A549 (cell line): ENCODE measurements around the gene ZDHHC11. TPM values are rescaled to one million over a fixed set of nuclear protein-coding genes. Genes with fewer than 3 reads are reported as not detected.
A peak's percentile ranks its signal among the peaks of the same experiment; 100 is the strongest.
"Not testable (repeated sequence)": the region's sequence is repeated elsewhere in the genome, so short reads cannot be mapped to it uniquely, and the experiment has no call there.

Source experiments
- ATAC-seq, 2 experiments: fragments of 200-7000 bp in 1 of 2; fragments of >200 bp in 1 of 2; cut with Nextera tagmentation in 1 of 2; cut with Tn5 transposase in 1 of 2; 3 replicates each; pipeline versions ENCODE4 v1.8.0 to v1.9.1; 2018 to 2020; ENCODE audit warnings: mild to moderate bottlenecking in 1 of 2, moderate library complexity in 1 of 2
- CTCF ChIA-PET: fragments of 300-600 bp; sonication (Branson Sonifier 250); formaldehyde crosslinking; extraction: SDS; loops from one replicate; lab custom pipeline; 2021; ENCODE audit warnings: antibody characterized with exemption, inconsistent platforms; lab: Yijun Ruan, JAX
- POLR2A ChIA-PET: fragments of 350-600 bp; formaldehyde crosslinking; extraction: SDS; loops from one replicate; lab custom pipeline; 2021; ENCODE audit warnings: antibody characterized with exemption, inconsistent platforms; lab: Yijun Ruan, JAX
- DNase-seq, 2 experiments: peaks; one replicate each; pipeline versions ENCODE4 v3.0.0 to v3.0.0-alpha.2; 2011 to 2016; ENCODE audit warnings: low read depth in 1 of 2, low spot score in 1 of 2
- FAIRE-seq: peaks from 2 replicates; lab custom pipeline; 2011; peaks lifted over from hg19 to GRCh38; lab: Jason Lieb, UNC
- H3K27ac ChIP-seq, 2 experiments: fragments of >200 bp; sonication (Bioruptor Twin); formaldehyde crosslinking; 3 replicates each; pipeline ENCODE4 v1.5.1; 2016 to 2017
- H3K4me1 ChIP-seq: fragments of >200 bp; sonication (Bioruptor Twin); formaldehyde crosslinking; 3 replicates; pipeline ENCODE4 v1.6.1; 2016
- H3K4me2 ChIP-seq: fragments of >200 bp; sonication (Bioruptor Twin); formaldehyde crosslinking; 3 replicates; pipeline ENCODE4 v1.6.1; 2016
- H3K4me3 ChIP-seq: fragments of >200 bp; sonication (Bioruptor Twin); formaldehyde crosslinking; 3 replicates; pipeline ENCODE4 v1.5.1; 2016
- H3K9me3 ChIP-seq: fragments of >200 bp; sonication (Bioruptor Twin); formaldehyde crosslinking; 3 replicates; pipeline ENCODE4 v1.6.1; 2016
- EHF ChIP-seq: fragments of 250-450 bp; sonication (Bioruptor Pico); IDR thresholded peaks from 2 replicates; pipeline ENCODE4 v1.5.0; 2020; ENCODE audit warnings: mild to moderate bottlenecking
- JUNB ChIP-seq: fragments of >200 bp; sonication (Bioruptor Twin); formaldehyde crosslinking; IDR thresholded peaks from 2 replicates; pipeline ENCODE4 v1.6.1; 2016
- KDM1A ChIP-seq: fragments of 200-600 bp; sonication (generic); IDR thresholded peaks from 2 replicates; pipeline ENCODE4 v1.6.1; 2016; ENCODE audit warnings: low read depth, mild to moderate bottlenecking
- MAFK ChIP-seq: fragments of 450-650 bp; IDR thresholded peaks from 2 replicates; pipeline ENCODE4 v1.6.1; 2014; ENCODE audit not compliant: partially characterized antibody
- MYC ChIP-seq: IDR thresholded peaks from 2 replicates; pipeline ENCODE4 v1.6.1; 2012; ENCODE audit warnings: mild to moderate bottlenecking, inconsistent platforms, low read length, improper control_type of control experiment, borderline replicate concordance
- PHF8 ChIP-seq: fragments of 200-600 bp; sonication (generic); IDR thresholded peaks from 2 replicates; pipeline ENCODE4 v1.6.1; 2016; ENCODE audit warnings: low read depth, mild to moderate bottlenecking, antibody characterized with exemption, moderate library complexity, borderline replicate concordance
- SREBF2 ChIP-seq: fragments of 450-650 bp; IDR thresholded peaks from 2 replicates; pipeline ENCODE4 v1.6.1; 2014; ENCODE audit warnings: mild to moderate bottlenecking, moderate library complexity
- WGBS: methylation state at CpG from one replicate; pipeline ENCODE4 v1.1.6; 2017; ENCODE audit errors: missing lambda C conversion rate; 5-methylcytosine and 5-hydroxymethylcytosine counted together
- polyA plus RNA-seq, 4 experiments: library from polyadenylated mRNA; depleted of rRNA in 3 of 4; stranded (reverse); fragments of >200 nt; fragmentation: RNase III in 1 of 4; extraction: RNeasy Plus Mini Kit Qiagen cat#74134 plus additional on column Dnase treatment in 1 of 4; gene quantifications; 2 replicates in 3 of 4; 3 replicates in 1 of 4; pipeline ENCODE4 v1.2.3, GENCODE V29; 2011 to 2017
- TF ChIP-seq, protein P1 (sequence below): fragments of 450-650 bp; IDR thresholded peaks from 2 replicates; pipeline ENCODE4 v1.6.1; 2014; ENCODE audit warnings: antibody characterized with exemption
- TF ChIP-seq, protein P2 (sequence below): fragments of 200-600 bp; sonication (generic); IDR thresholded peaks from 2 replicates; pipeline ENCODE4 v1.6.1; 2016; ENCODE audit warnings: antibody characterized with exemption, mild to moderate bottlenecking, moderate library complexity
- TF ChIP-seq, protein P3 (sequence below): IDR thresholded peaks from 2 replicates; pipeline ENCODE4 v1.6.1; 2012

The ZDHHC11 gene
- polyA plus RNA-seq, 2 of the 4 experiments (the other 2 are of a cell fraction) = 2.6 to 13.7 TPM

DNA sequence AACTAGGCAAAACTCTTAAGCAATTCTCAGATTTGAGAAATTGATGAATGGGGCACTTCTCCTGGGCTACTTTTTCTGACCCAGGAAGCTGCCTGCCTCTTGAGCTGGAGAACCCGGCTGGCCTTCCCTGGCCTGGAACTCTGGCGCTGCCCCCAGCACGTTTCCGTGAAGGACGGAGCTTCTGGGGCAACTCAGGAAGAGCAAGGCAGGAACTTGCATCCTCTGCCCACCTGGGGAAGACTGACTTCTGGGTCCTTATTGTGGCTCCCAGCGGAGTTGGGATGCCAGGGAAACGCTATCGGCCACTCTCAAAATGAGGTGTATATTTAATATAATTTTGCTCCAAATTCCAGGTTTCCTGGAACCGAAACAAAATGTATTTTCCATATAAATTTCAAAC, 39.4 kb downstream of the ZDHHC11 start:
- not testable (repeated sequence) for ATAC-seq, DNase-seq, FAIRE-seq

DNA sequence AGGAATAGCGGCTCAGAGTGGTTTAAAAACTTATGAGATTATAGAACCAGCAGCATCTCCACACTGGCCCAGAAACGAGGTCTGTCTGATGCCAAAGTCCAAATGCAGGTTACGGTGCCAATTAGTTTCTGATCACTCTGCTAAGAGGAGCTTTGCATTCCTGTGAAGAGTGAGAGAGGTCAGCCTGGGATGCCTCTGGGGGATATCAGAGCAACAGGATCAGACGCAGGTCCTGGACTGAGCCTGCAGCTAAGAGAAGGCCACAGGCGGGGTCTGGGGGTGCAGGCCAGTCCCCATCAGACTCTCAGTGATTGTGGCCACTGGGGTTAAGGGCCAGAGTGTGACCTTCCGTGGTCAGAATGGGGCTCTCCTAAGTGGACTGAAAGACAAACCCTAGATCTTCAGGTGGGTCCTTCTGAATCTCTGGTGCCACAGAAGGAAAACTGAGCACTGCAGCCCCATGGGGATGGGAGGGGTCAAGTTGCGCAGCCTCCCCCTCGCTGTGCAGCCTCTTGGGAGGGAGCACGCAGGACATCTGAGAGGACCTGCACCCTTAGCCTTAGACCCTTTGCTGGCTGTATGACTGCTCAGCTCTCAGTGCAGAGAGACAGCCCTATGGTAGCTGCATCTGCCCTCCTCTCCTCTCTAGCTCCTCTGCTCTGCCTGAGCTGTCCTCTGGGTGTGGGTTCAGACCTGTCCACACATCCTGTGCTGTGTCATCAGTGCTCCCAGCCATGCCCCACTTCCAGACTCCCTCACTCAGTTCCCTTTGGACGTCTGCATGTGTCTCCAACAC, 42.9 kb downstream of the ZDHHC11 start:
- POLR2A ChIA-PET, H3K4me1 ChIP-seq, H3K9me3 ChIP-seq, FAIRE-seq, DNase-seq, H3K27ac ChIP-seq, H3K4me2 ChIP-seq, H3K4me3 ChIP-seq, CTCF ChIA-PET: not testable (repeated sequence)
- WGBS = 74% methylated on average over 6 of the region's 10 CpGs
- ATAC-seq = peak; percentile 55 to 66; a peak in 5 of 6 replicates

More for the DNA sequence above, 39.4 kb downstream of the ZDHHC11 start:
- H3K4me1 ChIP-seq, H3K27ac ChIP-seq, H3K4me3 ChIP-seq, CTCF ChIA-PET, POLR2A ChIA-PET, H3K4me2 ChIP-seq, H3K9me3 ChIP-seq: not testable (repeated sequence)
- 91% methylated on average over 8 of the region's 9 CpGs for WGBS

DNA sequence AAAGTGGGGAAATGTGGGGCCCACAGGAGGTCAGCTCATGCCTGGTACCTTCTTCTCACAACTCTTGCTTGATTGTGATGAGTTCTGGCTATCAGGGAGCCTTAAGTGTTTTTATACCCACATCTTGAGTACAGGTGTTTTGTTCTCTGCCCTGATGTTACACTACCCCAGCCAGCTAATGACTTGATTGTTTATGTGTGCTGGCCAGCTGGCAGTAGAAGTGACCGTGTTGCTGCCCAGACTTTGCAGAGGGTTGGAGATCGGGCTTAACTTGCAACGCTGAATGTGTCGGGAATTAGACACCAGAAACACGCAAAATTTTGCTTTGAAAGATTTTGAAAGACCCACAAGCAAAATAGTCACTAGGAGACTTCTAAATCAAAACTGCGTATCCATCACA, 49.3 kb downstream of the ZDHHC11 start:
- Histone ChIP-seq H3K4me3 (no peak overlapping the region), H3K4me2 (no peak overlapping the region), H3K27ac (no peak overlapping the region), H3K4me1 (no peaks in the 10 kb centered on the region), H3K9me3 (0 out of 3 replicates have a peak, but pooled peaks cover 4% of the 10 kb centered on the region)
- TF ChIP-seq MYC (no peak), MAFK (no peak), SREBF2 (no peak), PHF8 (no peak), EHF (CRISPR knock-in tag) (no peak), JUNB (no peak), KDM1A (no peak)
- TF ChIP-seq, protein P1, sequence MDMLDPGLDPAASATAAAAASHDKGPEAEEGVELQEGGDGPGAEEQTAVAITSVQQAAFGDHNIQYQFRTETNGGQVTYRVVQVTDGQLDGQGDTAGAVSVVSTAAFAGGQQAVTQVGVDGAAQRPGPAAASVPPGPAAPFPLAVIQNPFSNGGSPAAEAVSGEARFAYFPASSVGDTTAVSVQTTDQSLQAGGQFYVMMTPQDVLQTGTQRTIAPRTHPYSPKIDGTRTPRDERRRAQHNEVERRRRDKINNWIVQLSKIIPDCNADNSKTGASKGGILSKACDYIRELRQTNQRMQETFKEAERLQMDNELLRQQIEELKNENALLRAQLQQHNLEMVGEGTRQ = no peak
- TF ChIP-seq, protein P2, sequence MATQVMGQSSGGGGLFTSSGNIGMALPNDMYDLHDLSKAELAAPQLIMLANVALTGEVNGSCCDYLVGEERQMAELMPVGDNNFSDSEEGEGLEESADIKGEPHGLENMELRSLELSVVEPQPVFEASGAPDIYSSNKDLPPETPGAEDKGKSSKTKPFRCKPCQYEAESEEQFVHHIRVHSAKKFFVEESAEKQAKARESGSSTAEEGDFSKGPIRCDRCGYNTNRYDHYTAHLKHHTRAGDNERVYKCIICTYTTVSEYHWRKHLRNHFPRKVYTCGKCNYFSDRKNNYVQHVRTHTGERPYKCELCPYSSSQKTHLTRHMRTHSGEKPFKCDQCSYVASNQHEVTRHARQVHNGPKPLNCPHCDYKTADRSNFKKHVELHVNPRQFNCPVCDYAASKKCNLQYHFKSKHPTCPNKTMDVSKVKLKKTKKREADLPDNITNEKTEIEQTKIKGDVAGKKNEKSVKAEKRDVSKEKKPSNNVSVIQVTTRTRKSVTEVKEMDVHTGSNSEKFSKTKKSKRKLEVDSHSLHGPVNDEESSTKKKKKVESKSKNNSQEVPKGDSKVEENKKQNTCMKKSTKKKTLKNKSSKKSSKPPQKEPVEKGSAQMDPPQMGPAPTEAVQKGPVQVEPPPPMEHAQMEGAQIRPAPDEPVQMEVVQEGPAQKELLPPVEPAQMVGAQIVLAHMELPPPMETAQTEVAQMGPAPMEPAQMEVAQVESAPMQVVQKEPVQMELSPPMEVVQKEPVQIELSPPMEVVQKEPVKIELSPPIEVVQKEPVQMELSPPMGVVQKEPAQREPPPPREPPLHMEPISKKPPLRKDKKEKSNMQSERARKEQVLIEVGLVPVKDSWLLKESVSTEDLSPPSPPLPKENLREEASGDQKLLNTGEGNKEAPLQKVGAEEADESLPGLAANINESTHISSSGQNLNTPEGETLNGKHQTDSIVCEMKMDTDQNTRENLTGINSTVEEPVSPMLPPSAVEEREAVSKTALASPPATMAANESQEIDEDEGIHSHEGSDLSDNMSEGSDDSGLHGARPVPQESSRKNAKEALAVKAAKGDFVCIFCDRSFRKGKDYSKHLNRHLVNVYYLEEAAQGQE = no peak
- TF ChIP-seq, protein P3, sequence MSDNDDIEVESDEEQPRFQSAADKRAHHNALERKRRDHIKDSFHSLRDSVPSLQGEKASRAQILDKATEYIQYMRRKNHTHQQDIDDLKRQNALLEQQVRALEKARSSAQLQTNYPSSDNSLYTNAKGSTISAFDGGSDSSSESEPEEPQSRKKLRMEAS = no peak
- FAIRE-seq (no peak), ATAC-seq (no peak), DNase-seq (no peak)
- CTCF ChIA-PET = no interaction called here
- over 99% methylated on average over 6 of the region's 6 CpGs for WGBS
- POLR2A ChIA-PET = no interaction called here

DNA sequence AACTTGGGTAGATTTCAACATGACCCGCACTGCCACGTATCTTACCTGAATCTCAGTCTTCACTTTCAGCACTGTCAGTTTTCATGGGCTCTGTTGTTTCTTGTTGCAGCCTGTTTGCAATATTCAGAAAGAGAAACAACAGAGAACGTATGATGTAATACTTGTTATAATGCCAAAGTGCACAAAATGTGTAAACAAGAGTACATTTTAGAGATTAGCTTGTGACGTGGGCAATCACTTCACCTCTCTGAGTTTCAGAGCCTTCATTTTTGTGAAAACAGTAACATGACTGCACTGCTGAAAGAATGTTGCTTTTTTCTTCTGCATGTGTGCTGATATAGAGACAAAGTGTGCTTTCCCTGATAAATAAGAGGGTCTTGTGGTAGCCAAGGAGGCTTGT, 49.7 kb downstream of the ZDHHC11 start:
- DNase-seq, CTCF ChIA-PET, H3K4me2 ChIP-seq, H3K4me1 ChIP-seq, ATAC-seq, POLR2A ChIA-PET, H3K27ac ChIP-seq, H3K9me3 ChIP-seq, FAIRE-seq, H3K4me3 ChIP-seq: not testable (repeated sequence)
- 88% methylated on average over 4 of the region's 4 CpGs for WGBS

DNA sequence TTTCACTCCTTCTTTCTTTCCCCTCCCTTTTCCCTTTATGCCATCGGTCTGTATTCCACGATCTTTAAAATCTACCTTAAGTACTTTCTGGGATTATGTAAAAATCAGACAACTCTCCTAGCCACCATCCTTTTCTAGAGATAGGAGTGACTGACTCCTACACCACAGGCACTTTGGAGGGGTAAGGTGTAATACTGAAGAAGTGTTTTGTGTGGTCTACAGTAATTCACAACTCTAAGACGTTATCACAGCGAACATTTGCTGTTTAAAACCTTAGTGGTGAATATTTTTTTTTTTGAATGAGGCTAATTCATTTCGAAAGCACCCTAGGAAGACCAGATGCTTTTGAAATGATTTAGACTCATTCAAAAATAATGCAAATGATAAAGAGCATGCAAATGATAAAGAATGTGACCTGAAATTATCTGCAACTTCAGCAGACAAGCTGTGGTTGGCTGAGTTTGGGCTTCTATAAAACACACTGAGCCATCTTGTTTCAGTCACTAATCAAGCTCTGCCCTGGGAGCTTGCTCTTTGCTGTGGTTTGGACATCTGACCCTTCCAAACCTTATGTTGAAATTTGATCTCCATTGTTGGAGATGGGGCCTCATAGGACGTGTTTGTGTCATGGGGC, 52.2 kb downstream of the ZDHHC11 start:
- DNase-seq, ATAC-seq, FAIRE-seq, POLR2A ChIA-PET, H3K9me3 ChIP-seq, H3K4me3 ChIP-seq, H3K4me2 ChIP-seq, H3K27ac ChIP-seq, H3K4me1 ChIP-seq, CTCF ChIA-PET: not testable (repeated sequence)
- WGBS = 64% methylated on average over 6 of the region's 6 CpGs

DNA sequence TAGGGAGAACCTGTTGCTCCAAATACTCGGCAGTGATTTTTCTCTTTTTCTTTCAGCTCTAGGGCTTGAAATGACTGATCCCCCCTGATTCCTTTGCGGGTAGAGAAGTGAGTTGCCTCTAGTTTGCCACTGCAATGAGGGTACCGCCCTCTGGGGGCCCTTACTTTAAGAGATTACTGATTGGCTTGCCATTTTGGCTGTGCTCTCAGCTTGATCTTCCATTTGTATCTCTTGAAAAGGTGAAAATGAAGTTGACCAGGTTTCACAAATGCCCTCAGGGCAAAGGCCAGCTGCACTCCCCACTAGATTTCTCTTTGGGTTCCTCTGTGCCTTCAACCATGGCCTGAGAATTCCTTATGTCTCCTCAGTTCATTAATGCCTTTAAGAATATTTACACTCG, 52.8 kb downstream of the ZDHHC11 start:
- ATAC-seq, H3K9me3 ChIP-seq, H3K4me2 ChIP-seq, H3K4me1 ChIP-seq, CTCF ChIA-PET, FAIRE-seq, H3K4me3 ChIP-seq, DNase-seq, POLR2A ChIA-PET, H3K27ac ChIP-seq: not testable (repeated sequence)
- WGBS = 72% methylated on average over 2 of the region's 4 CpGs

DNA sequence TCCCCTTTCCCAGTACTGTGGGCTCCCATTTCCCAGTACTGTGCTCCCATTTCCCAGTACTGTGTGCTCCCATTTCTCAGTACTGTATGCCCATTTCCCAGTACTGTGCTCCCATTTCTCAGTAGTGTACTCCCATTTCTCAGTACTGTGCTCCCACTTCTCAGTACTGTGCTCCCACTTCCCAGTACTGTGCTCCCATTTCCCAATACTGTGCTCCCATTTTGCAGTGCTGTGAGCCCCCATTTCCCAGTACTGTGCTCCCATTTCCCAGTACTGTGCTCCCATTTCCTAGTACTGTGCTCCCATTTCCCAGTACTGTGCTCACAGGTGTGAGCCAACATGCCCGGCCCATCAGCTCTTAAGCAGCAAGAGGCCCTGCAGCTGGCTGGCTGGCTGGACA, 54.9 kb downstream of the ZDHHC11 start:
- H3K9me3 ChIP-seq, H3K4me3 ChIP-seq, FAIRE-seq, H3K4me1 ChIP-seq, ATAC-seq, H3K4me2 ChIP-seq, H3K27ac ChIP-seq, DNase-seq, CTCF ChIA-PET, POLR2A ChIA-PET: not testable (repeated sequence)
- 67% methylated on average over 1 of the region's 1 CpG for WGBS
